DMS53 treated with DMSO at 0.1 percent for 48 hours (cell line): ENCODE results near the gene PFKFB2.

Source experiments
- DNase-seq: peaks from one replicate; lab custom pipeline; 2025; ENCODE audit not compliant: unreplicated experiment; lab: John Stamatoyannopoulos, UW

PFKFB2 gene

GRCh38 chr1:207088161-207088560, 35.1 kb downstream of the PFKFB2 start:
- DNase-seq, result no peak

GRCh38 chr1:207088701-207089626, 35.9 kb downstream of the PFKFB2 start, which contains the start of gene C4BPB:
C4BPB (plus strand) TSS chr1:207088860; CDS start chr1:207089532, 672 bp downstream.
- peak; percentile 57 for DNase-seq

GRCh38 chr1:207089627-207090355, 36.7 kb downstream of the PFKFB2 start:
- no peak for DNase-seq

- DNase-seq, result no peak
Observed at GRCh38 chr1:207091200-207091908, 38.3 kb downstream of the PFKFB2 start.

- DNase-seq, result no peak
Observed at GRCh38 chr1:207093944-207094343, 40.9 kb downstream of the PFKFB2 start.

GRCh38 chr1:207097871-207098324, 44.8 kb downstream of the PFKFB2 start:
- no peak for DNase-seq

GRCh38 chr1:207101720-207102119, 48.6 kb downstream of the PFKFB2 start:
- no peak for DNase-seq

- no peak for DNase-seq
Observed at GRCh38 chr1:207102146-207102545, 49.1 kb downstream of the PFKFB2 start.

- DNase-seq, result no peak
Observed at GRCh38 chr1:207102659-207103058, 49.6 kb downstream of the PFKFB2 start.

- peak; percentile 8 for DNase-seq
Observed at GRCh38 chr1:207103892-207104373, 50.9 kb downstream of the PFKFB2 start, which contains the start of gene C4BPA. C4BPA (plus strand) TSS chr1:207104233; CDS start chr1:207113026, 8,793 bp downstream.

- no peak for DNase-seq
Observed at GRCh38 chr1:207109004-207109403, 55.9 kb downstream of the PFKFB2 start.

- no peak for DNase-seq
Observed at GRCh38 chr1:207112616-207113296, 59.7 kb downstream of the PFKFB2 start.

GRCh38 chr1:207115269-207115668, 62.2 kb downstream of the PFKFB2 start:
- no peak for DNase-seq

GRCh38 chr1:207124389-207124788, 71.3 kb downstream of the PFKFB2 start:
- DNase-seq, result no peak

- DNase-seq, result no peak
Observed at GRCh38 chr1:207128336-207128921, 75.4 kb downstream of the PFKFB2 start.

- DNase-seq, result no peak
Observed at GRCh38 chr1:207129053-207129452, 76.0 kb downstream of the PFKFB2 start.
